Renal pelvis (tissue), 12 donors: ENCODE data around the gene WDR4. TPM values are rescaled to one million over a fixed set of nuclear protein-coding genes. Genes with fewer than 3 reads are reported as not detected.
"Not testable (repeated sequence)": the region's sequence is repeated elsewhere in the genome, so short reads cannot be mapped to it uniquely, and the experiment has no call there.

Source experiments
- DNase-seq: peaks from one replicate; pipeline ENCODE4 v3.0.0-alpha.2; 2013
- long read RNA-seq, 16 experiments: transcript quantifications; one replicate each; lab custom pipeline, GENCODE V29; 2026
- polyA plus RNA-seq, 3 donors: library from polyadenylated mRNA; unstranded; fragments of 120-200 nt; gene quantifications; one replicate each; pipeline ENCODE4 v1.2.1, GENCODE V29; 2013; ENCODE audit not compliant: insufficient read length in 3 of 3

WDR4 gene
- polyA plus RNA-seq = 10 to 100 TPM; 12.0 to 17.5 (median 13.9) TPM
- long read RNA-seq, donor 1, partial matches to known transcripts = 0 of 17 reads
- long read RNA-seq, donor 1, other reads (novel, unspliced or antisense) = 16 of 17 reads
- long read RNA-seq, donor 2, partial matches to known transcripts = 6 of 12 reads
- long read RNA-seq, donor 2, other reads (novel, unspliced or antisense) = 0 of 12 reads
- long read RNA-seq, donor 3, partial matches to known transcripts = 0 of 2 reads
- long read RNA-seq, donor 3, other reads (novel, unspliced or antisense) = 0 of 2 reads
- long read RNA-seq, donor 4, partial matches to known transcripts = 0 of 2 reads
- long read RNA-seq, donor 4, other reads (novel, unspliced or antisense) = 0 of 2 reads
- long read RNA-seq, donor 5, partial matches to known transcripts = 0 of 2 reads
- long read RNA-seq, donor 5, other reads (novel, unspliced or antisense) = 0 of 2 reads
- long read RNA-seq, donor 6, partial matches to known transcripts = 0 of 2 reads
- long read RNA-seq, donor 6, other reads (novel, unspliced or antisense) = 0 of 2 reads
- long read RNA-seq, donor 7, partial matches to known transcripts = 0 of 5 reads
- long read RNA-seq, donor 7, other reads (novel, unspliced or antisense) = 0 of 5 reads
- long read RNA-seq, donor 8, partial matches to known transcripts = 0 of 1 reads
- long read RNA-seq, donor 8, other reads (novel, unspliced or antisense) = 0 of 1 reads
- long read RNA-seq, donor 9, partial matches to known transcripts = 93 of 114 reads
- long read RNA-seq, donor 9, other reads (novel, unspliced or antisense) = 19 of 114 reads
- long read RNA-seq, donor 10, partial matches to known transcripts = 0 of 2 reads
- long read RNA-seq, donor 10, other reads (novel, unspliced or antisense) = 0 of 2 reads
- long read RNA-seq, donor 11, partial matches to known transcripts = 0 of 1 reads
- long read RNA-seq, donor 11, other reads (novel, unspliced or antisense) = 0 of 1 reads
- long read RNA-seq, donor 12, partial matches to known transcripts = 0 of 4 reads
- long read RNA-seq, donor 12, other reads (novel, unspliced or antisense) = 0 of 4 reads
- long read RNA-seq, donor 13, partial matches to known transcripts = 0 of 8 reads
- long read RNA-seq, donor 13, other reads (novel, unspliced or antisense) = 6 of 8 reads
- long read RNA-seq, donor 14, partial matches to known transcripts = 0 of 1 reads
- long read RNA-seq, donor 14, other reads (novel, unspliced or antisense) = 0 of 1 reads
- long read RNA-seq, donor 15, partial matches to known transcripts = 7 of 12 reads
- long read RNA-seq, donor 15, other reads (novel, unspliced or antisense) = 0 of 12 reads
- long read RNA-seq, donor 16, partial matches to known transcripts = 5 of 5 reads
- long read RNA-seq, donor 16, other reads (novel, unspliced or antisense) = 0 of 5 reads

DNA sequence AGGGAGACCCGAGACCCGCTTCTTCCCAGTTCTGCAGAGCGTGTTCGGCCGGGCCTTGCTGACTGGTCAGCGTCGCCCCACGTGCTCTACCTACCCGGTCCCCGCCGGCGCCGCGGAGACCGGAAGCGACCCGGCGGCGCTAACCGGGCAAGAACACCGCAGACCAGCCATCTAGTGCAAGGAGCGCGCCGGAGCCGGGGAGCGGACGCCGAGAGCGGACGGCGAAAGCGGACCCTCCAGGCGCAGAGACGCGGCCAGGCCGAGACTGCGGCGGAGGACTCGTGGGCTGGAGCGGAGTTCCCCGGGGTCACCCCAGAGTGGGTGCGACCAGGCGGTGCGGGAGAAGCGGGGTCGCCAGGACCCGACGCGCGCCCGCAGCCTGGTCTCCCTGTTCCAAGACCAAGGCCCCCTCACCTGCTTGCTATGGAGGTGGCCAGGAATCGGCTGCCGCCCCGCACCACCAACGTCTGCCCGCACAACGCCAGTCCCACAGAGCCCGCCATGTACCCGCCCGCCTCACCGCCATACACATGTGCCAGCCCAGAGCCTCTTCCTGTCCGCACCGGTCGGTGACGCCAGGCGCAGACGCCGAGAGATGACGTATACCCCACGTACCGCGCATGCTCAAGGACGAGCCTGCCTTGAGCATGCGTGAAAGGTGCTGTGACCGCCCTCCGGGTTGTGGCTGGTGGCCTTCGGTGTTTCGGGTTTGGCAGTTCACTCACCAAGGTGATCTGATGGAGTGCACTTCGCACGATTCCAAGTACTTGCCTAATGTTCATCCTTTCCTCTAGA is at the start of gene WDR4:
Gene WDR4 (minus strand): TSS at position 547 of the 795 bp plus-strand sequence. CDS start 44 bp downstream, at position 503.
- peak; percentile 98 for DNase-seq

- DNase-seq = not testable (repeated sequence)
These were observed 48.3 kb upstream of the WDR4 start for GRCh38 chr21:42927474-42928200.

DNA sequence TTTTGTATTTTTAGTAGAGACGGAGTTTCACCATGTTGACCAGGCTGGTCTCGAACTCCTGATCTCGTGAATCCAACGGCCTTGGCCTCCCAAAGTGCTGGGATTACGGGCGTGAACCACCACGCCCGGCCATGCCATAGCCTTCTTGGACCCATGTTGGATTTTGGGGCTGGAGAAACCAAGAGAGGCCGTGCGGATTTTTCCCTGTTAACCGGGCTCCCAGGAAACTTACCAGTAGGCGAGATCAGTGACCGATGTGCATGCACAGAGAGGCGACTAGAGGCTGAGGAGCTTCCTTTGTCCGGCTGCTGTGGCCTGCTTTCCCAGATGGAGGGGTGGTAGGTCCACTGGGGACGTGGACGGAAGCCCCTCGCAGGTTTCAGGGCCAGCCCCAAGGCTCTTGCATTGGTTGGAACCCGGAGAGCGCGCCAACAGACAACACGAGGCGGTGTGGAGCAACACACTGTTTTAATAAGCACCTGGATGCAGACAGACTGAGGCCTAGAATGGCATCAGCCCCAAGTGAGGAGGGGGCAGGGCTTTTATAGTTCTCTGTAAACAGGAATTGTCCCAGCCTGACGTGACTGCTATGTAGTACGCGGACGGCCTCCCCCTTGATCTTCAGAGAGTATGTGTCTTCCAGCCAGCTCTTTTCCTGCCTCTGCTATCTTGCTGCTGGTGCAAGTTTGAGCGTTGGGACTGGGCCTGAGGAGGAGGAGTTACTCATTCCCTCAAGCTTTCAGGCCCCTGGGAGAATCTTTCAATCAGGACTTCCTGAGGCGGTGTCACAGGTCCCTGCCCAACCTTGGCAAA is 46.0 kb upstream of the WDR4 start, which contains the start of gene ERVH48-1:
Gene ERVH48-1 (minus strand): TSS at position 517 of the 813 bp plus-strand sequence. CDS start 6,624 bp downstream, outside the sequence.
- no peak for DNase-seq

- DNase-seq = no peak
These were observed 45.1 kb upstream of the WDR4 start for GRCh38 chr21:42924433-42924751.

DNA sequence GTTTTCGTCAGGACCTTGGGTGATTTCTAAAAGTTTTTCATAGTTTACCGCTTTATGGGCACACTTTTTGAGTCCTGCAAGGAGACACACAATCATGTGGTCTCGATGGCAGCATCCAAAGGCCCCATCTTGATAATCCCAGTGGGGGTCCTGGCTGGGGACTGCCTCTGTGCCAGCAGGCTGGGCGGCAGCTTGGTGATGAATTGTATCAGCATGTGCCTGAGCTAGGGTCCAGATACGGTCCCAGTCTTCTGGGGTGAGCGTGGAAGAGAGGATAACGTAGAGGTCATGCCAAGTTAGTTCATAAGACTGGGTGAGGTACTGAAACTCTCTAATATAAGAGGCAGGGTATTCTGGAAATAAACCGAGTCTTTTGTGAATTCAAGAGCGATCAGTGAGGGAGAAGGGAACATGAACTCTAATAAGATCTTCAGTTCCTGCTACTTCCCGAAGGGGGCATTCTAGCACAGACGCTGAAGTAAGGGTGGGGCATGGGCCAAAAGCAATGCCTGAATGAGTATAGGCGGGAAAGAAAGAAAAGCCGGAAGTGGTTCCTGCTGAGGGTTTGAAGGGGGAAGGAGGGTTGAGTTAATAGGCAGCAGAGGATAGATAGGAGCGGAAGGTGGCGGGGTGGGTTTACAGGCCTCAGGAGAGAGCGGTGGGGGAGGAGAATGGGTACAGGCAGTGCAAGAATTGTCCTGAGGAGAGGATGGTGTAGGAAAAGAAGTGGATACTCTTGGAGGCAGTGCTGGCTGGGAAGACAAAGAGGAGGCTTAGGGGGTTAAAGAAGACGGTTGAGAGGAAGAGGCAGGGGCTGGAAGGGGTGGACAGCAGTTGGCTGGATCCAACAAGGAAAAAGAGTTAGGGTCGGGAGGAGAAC is 44.5 kb upstream of the WDR4 start:
- DNase-seq = peak; percentile 89

GRCh38 chr21:42922918-42923317 is 43.6 kb upstream of the WDR4 start:
- DNase-seq = no peak

DNA sequence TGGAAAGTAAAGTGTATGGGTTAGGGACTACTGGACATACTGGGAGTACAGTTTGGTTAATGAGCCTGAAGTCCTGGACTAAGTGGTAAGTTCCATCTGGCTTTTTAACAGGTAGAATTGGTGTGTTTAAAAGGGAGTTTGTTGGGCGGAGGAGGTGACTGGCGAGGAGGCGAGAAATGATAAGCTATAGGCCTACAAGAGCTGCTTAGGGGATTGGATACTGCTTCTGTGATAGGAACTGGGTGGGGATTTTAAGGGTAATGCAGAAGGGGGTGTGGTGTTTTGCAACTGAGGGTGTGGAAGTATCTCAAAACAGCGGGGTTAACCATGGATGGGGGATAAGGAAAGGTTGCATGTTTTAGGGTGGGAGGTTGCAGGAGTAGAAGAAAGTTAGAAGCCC is 42.6 kb upstream of the WDR4 start:
- DNase-seq = no peak

DNA sequence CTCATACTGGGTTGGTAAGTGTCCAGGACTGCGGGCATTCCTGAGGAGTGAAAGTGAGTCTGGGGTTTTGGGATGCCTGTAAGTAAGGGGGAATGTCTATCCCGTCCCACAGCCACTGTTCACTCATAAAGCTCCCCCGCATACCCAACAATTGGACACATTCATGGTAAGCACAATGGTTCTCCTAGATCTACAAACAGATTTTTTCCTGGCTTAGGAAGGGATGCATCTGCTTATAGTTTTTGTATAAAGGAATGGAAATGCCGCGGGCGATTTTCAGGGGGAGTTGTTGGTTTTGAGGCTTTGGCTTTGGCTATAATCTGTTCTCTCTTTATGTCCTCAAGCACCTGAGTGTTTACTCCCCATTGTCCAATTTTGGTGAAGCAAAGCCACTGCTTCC is 39.0 kb upstream of the WDR4 start:
- DNase-seq = no peak

- DNase-seq = no peak
These were observed 34.1 kb upstream of the WDR4 start for GRCh38 chr21:42913476-42913875.

GRCh38 chr21:42911920-42912319 is 32.6 kb upstream of the WDR4 start:
- DNase-seq = not testable (repeated sequence)

DNA sequence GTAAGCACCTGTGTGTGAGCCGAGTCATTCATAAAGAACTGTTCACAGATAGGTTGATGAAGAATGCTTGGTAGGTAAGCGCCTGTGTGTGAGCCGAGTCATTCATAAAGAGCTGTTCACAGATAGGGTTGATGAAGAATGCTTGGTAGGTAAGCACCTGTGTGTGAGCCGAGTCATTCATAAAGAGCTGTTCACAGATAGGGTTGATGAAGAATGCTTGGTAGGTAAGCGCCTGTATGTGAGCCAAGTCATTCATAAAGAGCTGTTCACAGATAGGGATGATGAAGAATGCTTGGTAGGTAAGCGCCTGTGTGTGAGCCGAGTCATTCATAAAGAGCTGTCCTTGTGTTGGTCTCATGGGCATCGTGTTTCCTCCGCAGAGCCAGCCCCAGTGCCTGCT is 29.1 kb upstream of the WDR4 start:
- not testable (repeated sequence) for DNase-seq

DNA sequence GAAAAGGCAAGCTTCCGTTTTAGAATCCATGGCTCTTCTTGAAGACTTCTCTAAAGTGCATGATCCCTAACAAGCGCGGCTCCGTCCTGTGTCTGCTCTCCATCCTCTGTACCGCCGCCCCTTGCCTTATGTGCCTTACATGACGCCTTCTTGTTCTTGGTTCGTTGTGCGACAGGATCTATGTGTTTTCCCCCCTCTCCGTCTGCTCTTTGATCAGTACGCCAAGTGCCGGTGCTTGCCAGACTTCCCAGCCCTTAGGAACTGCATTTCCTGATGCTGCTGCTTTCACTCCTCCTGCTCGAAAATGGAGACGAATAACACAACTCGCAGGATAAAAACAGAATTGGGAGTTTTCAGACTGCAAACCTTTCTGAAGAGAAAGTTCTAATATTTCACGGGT is 26.9 kb upstream of the WDR4 start:
- DNase-seq = no peak

GRCh38 chr21:42905195-42905594 is 25.9 kb upstream of the WDR4 start:
- DNase-seq = no peak

- no peak for DNase-seq
These were observed 24.5 kb upstream of the WDR4 start for GRCh38 chr21:42903817-42904216.

GRCh38 chr21:42900446-42900845 is 21.1 kb upstream of the WDR4 start:
- DNase-seq = no peak

DNA sequence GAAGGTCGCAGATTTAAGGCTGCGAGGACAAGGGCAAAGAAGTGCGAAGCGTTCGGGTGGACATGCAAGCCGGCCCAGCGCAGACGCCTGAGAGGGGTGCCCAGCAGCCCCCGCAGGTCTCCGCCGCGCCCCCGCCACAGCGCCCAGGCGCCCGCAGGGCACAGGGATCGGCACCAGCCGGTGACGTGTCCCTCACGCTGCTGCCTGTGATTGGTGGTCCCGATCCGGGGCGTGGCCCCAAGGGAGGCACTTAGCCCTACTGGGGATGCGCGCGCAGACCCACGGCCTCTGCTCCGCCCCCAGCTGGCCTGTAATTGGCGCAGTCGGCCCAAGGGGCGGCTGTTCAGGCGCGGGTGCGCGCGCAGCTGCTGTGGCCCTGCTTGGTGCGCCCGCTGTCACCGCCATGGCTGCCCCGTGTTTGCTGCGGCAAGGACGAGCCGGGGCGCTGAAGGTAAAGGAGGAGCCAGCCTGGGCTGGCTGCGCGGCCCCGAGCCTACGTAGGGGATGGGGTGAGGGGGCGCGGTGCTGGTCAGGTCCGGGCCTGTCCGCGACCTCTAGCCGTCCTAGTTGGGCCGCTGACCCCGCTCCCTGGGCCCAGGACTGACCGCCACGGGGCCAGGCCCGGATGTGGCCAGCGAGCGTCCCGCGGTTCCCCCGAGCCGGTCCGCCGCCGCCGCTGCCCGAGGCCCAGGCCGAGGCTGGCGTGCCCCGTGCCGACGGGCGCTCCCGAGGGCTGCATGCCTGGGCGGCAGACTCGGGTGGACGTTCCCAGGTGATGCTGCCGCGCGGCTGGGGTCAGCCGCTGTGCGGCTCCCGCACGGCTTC is 13.8 kb upstream of the WDR4 start, which contains the start of gene NDUFV3:
Gene NDUFV3 (plus strand): TSS at position 379 of the 825 bp plus-strand sequence. CDS start 25 bp downstream, at position 404.
- peak; percentile 98 for DNase-seq

- no peak for DNase-seq
These were observed 13.2 kb upstream of the WDR4 start for GRCh38 chr21:42892582-42892930.
